DMS79 (cell line): Measurements from ENCODE around the gene PARP15.

ENCODE experiments used
- DNase-seq: peaks from one replicate; lab custom pipeline; 2025; lab: John Stamatoyannopoulos, UW

Gene PARP15

GRCh38 chr3:122572940-122573412, 4.5 kb upstream of the PARP15 start:
- DNase-seq = no peak

DNA sequence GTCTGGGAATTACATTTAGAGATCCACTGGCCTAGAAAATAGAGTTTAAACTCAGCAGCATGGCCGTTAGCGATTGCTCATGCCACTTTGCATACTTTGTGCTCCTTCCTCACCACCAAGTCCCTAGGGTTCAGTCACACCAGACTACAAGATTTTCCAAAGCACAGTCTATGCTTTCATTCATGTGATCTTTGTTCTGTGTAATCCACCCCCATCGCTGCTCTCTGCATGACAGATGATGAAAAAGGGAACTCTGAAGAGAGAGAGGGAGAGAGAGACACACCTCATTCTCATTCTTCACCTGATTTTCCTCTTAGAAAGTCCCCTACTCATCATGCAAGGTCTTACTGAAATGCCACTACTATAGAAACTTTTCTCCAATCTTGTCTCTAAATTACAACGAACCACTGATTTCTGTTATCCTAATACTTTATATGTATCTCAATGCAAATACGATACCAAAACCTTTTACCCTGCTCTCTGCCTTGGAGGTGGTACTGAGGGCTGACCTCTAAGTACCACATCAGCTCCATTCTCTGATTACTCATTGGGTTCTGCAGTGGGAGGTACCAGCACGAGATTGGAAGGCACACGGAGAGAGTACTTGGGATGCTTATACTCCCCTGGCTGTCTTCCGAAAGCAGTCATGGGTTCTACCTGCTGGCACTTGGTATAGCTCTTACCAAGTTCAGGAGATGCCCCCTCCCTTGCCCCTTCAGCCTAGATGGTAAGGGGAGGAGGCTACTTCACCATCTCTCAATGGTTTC, 1.1 kb upstream of the PARP15 start:
- no peak for DNase-seq

DNA sequence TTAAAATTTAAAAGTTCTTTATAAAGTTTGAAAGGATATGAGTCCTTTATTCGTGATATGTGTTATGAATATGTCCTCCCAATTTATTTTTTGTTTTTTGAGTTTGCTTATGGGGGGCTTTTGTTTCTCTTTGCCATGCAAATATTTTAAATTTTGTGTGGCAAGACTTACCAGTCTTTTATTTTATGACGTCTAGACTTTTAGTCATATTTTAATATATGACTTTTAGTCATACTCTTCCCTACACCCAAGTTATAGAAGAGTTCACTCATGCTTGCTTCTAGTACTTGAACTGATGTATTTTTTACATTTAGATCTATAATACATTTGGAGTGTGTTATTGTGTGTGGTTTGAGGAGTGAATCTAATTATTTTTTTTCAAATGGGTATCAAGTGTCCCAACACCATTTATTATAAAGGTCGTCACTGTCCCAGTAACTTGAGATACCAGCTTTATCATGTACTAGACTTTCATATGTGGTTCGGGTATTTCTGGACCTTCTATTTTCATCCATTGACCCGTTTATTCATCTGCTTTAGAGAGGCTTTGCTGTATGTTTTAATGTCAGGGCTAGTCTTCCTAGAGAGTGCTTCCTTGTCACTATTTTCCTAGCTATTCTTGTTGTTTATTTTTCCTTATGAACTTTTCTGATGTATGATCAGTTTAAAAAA, 755 bp downstream of the PARP15 start:
- no peak for DNase-seq

- DNase-seq = no peak
Measured at GRCh38 chr3:122580470-122580869, 3.0 kb downstream of the PARP15 start.

GRCh38 chr3:122581622-122582021, 4.2 kb downstream of the PARP15 start:
- no peak for DNase-seq

GRCh38 chr3:122582390-122582789, 4.9 kb downstream of the PARP15 start:
- DNase-seq = no peak

DNA sequence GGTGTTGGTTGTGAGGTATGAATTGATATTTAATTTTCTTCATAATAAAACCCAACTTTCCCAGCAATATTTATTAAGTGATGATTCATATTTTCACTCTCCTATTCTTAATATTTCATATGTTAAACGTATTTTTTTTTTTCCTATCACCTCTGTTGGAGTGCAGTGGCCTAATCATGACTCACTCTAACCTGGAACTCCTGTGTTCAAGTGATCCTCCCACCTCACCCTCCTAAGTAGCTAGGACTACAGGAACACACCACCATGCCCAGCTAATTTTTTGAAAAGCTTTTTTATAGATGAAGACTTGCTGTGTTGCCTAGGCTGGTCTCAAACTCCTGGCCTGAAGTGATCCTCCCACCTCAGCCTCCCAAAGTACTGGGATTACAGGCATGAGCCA, 8.6 kb downstream of the PARP15 start:
- DNase-seq = no peak

DNA sequence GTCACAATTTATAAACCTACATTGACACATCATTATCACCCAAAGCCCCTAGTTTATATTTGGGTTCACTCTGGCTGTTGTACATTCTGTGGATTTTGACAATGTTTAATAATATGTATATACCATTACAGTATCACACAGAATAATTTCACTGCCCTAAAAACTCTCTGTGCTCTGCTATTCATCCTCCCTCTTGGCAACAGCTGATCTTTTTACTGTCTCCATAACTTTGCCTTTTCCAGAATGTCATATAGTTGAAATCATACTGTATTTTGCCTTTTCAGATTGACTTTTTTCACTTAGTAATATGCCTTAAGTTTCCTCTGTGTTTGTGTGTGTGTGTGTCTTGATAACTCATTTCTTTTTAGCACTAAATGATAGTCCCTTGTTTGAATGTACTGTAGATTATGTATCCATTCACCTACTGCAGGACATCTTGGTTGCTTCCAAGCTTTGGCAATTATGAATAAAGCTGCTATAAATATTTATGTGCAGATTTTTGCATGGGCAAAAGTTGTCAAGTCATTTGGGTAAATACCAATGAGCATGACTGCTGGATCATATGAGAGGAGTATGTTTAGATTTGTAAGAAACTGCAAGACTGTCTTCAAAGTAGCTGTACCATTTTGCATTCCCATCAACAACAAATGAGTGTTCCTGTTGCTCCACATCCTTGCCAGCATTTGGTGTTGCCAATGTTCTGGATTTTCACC, 9.5 kb downstream of the PARP15 start:
- DNase-seq = no peak

GRCh38 chr3:122587572-122587971, 10.1 kb downstream of the PARP15 start:
- no peak for DNase-seq

- DNase-seq = no peak
Measured at GRCh38 chr3:122589297-122589696, 11.8 kb downstream of the PARP15 start.

GRCh38 chr3:122590610-122591009, 13.2 kb downstream of the PARP15 start:
- DNase-seq = no peak

DNA sequence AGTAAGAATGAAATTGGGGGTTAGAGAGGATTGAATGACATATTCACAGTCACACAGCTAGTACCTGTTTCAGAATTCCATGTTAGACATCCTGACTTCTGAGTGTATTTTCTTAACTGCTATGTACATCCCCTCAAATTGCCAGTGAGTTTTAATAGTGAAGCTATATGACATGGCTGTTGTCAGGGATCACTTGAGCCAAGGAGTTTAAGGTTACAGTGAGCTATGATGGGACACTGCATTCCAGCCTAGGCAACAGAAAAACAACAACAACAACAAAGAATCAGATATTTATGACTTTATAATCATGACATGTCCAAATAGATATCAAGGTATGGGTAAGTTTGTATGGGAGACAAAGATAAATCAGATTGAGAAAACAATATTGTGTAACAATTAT, 16.6 kb downstream of the PARP15 start:
- no peak for DNase-seq

GRCh38 chr3:122598151-122598550, 20.7 kb downstream of the PARP15 start:
- no peak for DNase-seq

DNA sequence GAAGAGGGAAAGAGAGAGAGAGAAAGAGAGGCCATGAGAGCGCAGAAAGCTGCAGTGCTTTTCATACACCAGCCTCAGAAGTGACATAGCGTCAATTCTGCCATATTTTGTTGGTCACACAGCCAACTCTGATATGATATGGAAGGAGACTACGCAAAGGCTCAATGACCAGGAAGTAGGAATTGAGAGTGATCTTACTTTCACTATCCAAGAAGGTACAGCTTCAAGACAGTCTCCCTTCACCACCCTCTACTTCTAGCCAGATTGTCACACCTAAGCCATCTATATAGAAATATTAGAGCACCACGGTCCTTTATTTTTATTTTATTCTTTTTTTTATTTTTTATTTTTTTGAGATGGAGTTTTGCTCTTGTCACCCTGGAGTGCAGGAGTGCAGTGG, 21.1 kb downstream of the PARP15 start:
- DNase-seq = no peak

DNA sequence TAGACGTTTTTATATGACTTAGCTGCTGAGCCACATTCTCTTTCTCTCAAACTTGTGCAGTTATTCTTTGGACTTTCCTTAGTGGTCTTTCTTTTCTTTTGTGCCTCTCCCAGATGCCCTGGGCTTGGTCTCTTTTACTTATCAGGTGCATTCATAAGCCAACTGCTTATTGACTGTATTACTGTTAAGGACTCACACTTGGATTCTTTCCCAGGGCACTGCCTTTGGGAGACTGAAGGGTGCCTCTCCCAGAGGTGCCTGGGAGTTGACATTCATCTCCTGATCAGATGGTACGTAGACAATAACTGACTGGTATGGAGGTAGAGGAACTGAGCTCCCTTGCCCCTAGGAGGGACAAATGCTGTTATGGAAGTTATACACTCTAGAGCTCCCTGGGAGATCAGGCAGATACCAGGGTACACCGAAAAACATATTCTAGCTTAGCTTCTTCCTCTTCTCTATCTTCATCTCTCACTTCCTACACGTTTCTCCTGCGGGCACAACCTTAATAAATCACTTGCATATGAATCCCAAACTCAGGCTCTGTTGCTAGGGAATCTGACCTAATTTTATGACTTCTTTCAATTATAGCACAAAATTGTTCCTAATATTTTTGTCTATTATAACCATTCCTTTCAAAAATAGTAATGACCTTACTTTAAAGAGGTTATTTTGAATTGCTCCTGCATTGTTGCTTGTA, 24.7 kb downstream of the PARP15 start:
- DNase-seq = no peak

- DNase-seq = no peak
Measured at GRCh38 chr3:122603056-122603455, 25.6 kb downstream of the PARP15 start.

DNA sequence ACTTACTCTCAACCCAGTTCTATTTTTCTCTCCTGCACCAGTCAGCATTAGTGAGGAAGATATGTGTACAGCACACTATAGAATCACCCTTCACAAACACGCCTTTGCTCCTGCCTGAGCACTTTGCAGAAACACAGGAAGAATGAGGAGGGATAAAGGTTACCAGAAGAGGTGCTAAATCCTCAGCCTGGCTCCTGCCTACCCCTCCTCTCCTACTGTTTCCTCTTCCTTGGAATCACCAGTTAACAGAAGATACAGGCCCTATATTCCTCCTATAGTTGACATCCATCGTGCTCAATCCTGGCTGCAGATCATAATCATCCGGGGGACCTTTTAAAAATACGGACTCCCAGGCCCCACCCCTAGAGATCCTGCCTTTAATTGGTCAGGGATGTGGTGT, 28.9 kb downstream of the PARP15 start:
- no peak for DNase-seq

DNA sequence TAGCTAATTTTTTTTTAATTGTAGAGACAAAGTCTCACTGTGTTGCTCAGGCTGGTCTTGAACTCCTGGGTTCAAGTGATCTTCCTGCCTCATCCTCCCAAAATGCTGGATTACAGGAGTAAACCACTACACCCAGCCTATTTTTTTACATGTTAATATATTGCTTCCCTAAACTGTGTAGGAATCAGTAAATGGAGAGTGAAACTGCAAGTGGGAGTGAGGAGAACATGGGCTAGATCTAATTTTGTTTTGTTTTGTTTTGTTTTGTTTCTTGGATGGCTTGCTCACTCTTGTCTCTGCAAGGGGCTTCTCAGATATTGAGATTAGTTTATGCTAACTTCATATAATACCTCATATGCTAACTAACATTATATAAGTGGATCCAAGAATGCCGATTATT, 31.5 kb downstream of the PARP15 start:
- DNase-seq = no peak

- no peak for DNase-seq
Measured at GRCh38 chr3:122609798-122610559, 32.5 kb downstream of the PARP15 start.

DNA sequence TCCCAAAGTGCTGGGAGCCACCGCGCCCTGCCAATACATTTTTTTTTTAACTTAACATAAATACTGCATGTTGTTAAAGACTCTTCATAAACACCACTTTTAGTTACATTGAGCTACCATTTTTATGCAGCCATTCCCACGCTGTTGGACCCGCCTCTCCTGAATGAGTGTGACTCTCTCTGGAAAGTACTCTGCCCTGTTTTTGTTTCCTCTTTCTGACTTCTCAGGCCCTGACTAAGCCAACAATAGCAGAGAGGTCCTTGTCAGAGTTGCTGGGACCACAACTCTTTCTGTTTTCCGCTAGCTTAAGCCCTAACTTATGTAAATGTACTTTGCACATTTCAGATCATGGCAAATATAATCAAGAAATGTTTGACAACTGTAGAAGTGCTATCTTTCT, 35.2 kb downstream of the PARP15 start:
- no peak for DNase-seq

DNA sequence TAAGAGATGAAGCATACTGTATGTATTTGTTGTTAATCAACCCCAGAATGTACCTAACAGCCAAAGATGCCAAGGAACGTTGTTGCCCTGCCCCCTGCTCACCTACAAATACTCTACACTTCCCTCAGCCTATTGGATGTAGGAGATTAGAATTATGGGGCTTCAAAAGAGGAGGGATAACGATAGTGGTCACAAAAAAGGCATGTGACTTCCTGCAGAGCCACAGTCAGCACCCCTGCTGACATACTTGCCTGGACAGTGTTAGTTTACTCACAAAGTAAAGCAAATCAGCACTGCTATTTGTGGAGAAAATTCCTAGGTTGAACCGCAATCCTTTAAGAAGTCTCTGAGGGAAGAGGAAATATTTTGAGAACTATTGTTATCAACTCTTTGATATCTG, 37.9 kb downstream of the PARP15 start:
- DNase-seq = no peak

GRCh38 chr3:122618614-122619013, 41.2 kb downstream of the PARP15 start:
- no peak for DNase-seq
